DND-41 (cell line): ENCODE data around the gene PRR14.

Experiments
- ATAC-seq: fragments of 200-7000 bp; cut with Tn5 transposase; 3 replicates; pipeline ENCODE4 v1.9.1; 2021; ENCODE audit warnings: low read depth; ENCODE audit not compliant: insufficient read depth
- DNase-seq: peaks from one replicate; pipeline ENCODE4 v3.0.0-alpha.2; 2020
- H2AFZ ChIP-seq: 2 replicates; pipeline ENCODE4 v1.6.0; 2012; ENCODE audit warnings: low read depth, low read length
- H3K27ac ChIP-seq: 2 replicates; pipeline ENCODE4 v1.5.1; 2012; ENCODE audit warnings: low read length, inconsistent platforms
- H3K27me3 ChIP-seq: fragments of 200-600 bp; sonication (generic); 2 replicates; pipeline ENCODE4 v1.6.0; 2012; ENCODE audit warnings: low read length, mild to moderate bottlenecking, inconsistent platforms; ENCODE audit not compliant: insufficient read depth, poor library complexity
- H3K36me3 ChIP-seq: 2 replicates; pipeline ENCODE4 v1.5.1; 2012; ENCODE audit warnings: low read length, inconsistent platforms; ENCODE audit not compliant: insufficient read depth
- H3K4me1 ChIP-seq: 2 replicates; pipeline ENCODE4 v1.5.1; 2012; ENCODE audit warnings: mild to moderate bottlenecking, low read length; ENCODE audit not compliant: insufficient read depth
- H3K4me2 ChIP-seq: 2 replicates; pipeline ENCODE4 v1.6.0; 2012; ENCODE audit warnings: mild to moderate bottlenecking, moderate library complexity, low read length, inconsistent platforms; ENCODE audit not compliant: insufficient read depth
- H3K4me3 ChIP-seq, 2 experiments: fragments of 200-600 bp in 1 of 2; shearing (Covaris generic) in 1 of 2; 2 replicates each; pipeline ENCODE4 v1.5.1; 2012 to 2016; ENCODE audit warnings: inconsistent platforms in 2 of 2, low read length in 2 of 2, mild to moderate bottlenecking in 2 of 2, low read depth in 1 of 2, moderate library complexity in 1 of 2
- H3K79me2 ChIP-seq: 2 replicates; pipeline ENCODE4 v1.6.0; 2012; ENCODE audit warnings: low read length, inconsistent platforms; ENCODE audit not compliant: insufficient read depth
- H3K9ac ChIP-seq: 2 replicates; pipeline ENCODE4 v1.6.0; 2012; ENCODE audit warnings: low read depth, mild to moderate bottlenecking, inconsistent platforms, low read length, moderate library complexity
- H3K9me3 ChIP-seq: 2 replicates; pipeline ENCODE4 v1.5.1; 2012; ENCODE audit warnings: low read length, moderate library complexity, mild to moderate bottlenecking, inconsistent platforms; ENCODE audit not compliant: insufficient read depth, severe bottlenecking
- H4K20me1 ChIP-seq: 2 replicates; pipeline ENCODE4 v1.6.0; 2012; ENCODE audit warnings: low read length; ENCODE audit not compliant: insufficient read depth
- EZH2 ChIP-seq: IDR thresholded peaks from 3 replicates; pipeline ENCODE4 v1.6.1; 2012; ENCODE audit warnings: borderline replicate concordance, low read depth, mild to moderate bottlenecking, moderate library complexity, low read length, inconsistent platforms; ENCODE audit not compliant: severe bottlenecking
- TF ChIP-seq, protein P1 (sequence below): IDR thresholded peaks from 2 replicates; pipeline ENCODE4 v1.5.1; 2012; ENCODE audit warnings: borderline replicate concordance, low read length, moderate library complexity, mild to moderate bottlenecking; ENCODE audit not compliant: poor library complexity, severe bottlenecking; ENCODE audit errors: extremely low read depth

The PRR14 gene

DNA sequence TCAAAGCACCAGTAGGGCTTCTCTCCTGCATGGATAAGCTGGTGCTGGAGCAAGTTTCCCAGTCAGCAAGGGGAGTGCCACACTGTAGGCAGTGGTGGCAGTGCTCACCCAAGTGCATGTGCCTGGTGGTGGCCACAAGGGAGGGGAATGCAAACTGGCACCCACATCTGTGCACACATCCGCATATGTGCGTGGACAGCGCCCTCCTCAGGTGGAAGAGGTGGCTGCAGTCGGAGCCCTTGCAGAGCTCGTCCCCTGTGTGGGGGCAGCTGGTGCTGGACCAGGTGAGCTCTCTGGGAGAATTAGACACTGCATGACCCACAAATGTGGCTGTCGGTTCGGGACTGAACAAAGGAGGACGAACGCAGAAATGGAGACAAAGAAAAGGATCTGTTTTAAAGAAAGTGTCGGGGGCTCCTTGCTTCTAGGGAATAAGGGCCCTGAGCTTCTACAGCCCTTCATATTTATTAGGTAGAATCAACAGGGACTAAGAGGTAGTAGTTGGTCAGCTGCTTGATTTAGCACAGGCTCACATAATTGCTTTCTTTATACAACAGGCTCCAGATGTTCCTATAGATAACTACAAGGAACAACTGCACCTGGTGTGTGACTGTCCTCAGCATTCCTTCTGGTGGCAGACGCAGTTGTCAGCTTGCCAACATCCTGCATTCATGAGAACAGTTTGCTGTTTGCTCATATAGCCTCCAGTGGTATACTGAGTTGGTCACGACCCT, 35.2 kb upstream of the PRR14 start:
- H3K27ac ChIP-seq: no peak overlapping the region
- H4K20me1 ChIP-seq: no peaks in the 10 kb centered on the region
- H3K4me3 ChIP-seq: no peak overlapping the region
- no peak overlapping the region for H3K4me2 ChIP-seq
- H3K79me2 ChIP-seq: 0 out of 2 replicates have a peak, but pooled peaks cover under 1% of the 10 kb centered on the region
- H2AFZ ChIP-seq: no peak overlapping the region
- no peak for TF ChIP-seq EZH2
- TF ChIP-seq, protein P1, sequence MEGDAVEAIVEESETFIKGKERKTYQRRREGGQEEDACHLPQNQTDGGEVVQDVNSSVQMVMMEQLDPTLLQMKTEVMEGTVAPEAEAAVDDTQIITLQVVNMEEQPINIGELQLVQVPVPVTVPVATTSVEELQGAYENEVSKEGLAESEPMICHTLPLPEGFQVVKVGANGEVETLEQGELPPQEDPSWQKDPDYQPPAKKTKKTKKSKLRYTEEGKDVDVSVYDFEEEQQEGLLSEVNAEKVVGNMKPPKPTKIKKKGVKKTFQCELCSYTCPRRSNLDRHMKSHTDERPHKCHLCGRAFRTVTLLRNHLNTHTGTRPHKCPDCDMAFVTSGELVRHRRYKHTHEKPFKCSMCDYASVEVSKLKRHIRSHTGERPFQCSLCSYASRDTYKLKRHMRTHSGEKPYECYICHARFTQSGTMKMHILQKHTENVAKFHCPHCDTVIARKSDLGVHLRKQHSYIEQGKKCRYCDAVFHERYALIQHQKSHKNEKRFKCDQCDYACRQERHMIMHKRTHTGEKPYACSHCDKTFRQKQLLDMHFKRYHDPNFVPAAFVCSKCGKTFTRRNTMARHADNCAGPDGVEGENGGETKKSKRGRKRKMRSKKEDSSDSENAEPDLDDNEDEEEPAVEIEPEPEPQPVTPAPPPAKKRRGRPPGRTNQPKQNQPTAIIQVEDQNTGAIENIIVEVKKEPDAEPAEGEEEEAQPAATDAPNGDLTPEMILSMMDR: peak; percentile 85
- ATAC-seq (peak; percentile 60), DNase-seq (peak; percentile 72)
- no peaks in the 10 kb centered on the region for H3K9me3 ChIP-seq
- H3K36me3 ChIP-seq: no peaks in the 10 kb centered on the region
- H3K4me1 ChIP-seq: peaks cover 10% of the 10 kb centered on the region
- no peak overlapping the region for H3K9ac ChIP-seq
- H3K27me3 ChIP-seq: no peaks in the 10 kb centered on the region

- DNase-seq (no peak), ATAC-seq (no peak)
- no peak for TF ChIP-seq EZH2
- TF ChIP-seq, protein P1: no peak
- Histone ChIP-seq H3K36me3 (no peaks in the 10 kb centered on the region), H3K79me2 (no peaks in the 10 kb centered on the region), H3K4me2 (no peak overlapping the region), H3K27me3 (no peaks in the 10 kb centered on the region), H3K27ac (no peak overlapping the region), H3K4me3 (no peak overlapping the region), H3K4me1 (no peaks in the 10 kb centered on the region), H3K9ac (no peak overlapping the region), H4K20me1 (no peaks in the 10 kb centered on the region), H3K9me3 (no peaks in the 10 kb centered on the region), H2AFZ (no peak overlapping the region)
Measured at GRCh38 chr16:30619202-30619601, 31.6 kb upstream of the PRR14 start.

DNA sequence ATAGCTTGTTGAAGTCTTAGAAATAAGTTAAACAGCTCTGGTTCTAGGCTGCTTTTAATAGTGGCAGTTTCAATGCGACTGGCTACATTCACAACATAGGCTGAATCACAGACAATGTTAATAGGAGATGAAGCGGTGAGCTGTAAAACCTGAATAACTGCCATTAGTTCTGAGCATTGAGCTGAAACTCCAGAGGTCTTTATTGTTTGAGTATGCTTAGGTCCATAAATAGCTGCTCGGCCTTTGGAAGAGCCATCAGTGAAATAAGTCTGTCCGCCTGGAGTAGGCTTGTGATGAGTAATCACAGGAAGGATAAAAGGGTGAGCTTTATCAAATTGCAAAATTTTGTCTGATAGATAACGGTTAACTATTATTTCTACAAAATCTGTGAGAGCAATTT, 31.1 kb upstream of the PRR14 start:
- TF ChIP-seq, protein P1: no peak
- no peak for TF ChIP-seq EZH2
- no peak for ATAC-seq

More for the DNA sequence above, 31.1 kb upstream of the PRR14 start:
- no peak overlapping the region for H3K27ac ChIP-seq
- DNase-seq: no peak
- no peak overlapping the region for H3K4me3 ChIP-seq
- no peaks in the 10 kb centered on the region for H3K4me1 ChIP-seq
- H4K20me1 ChIP-seq: no peaks in the 10 kb centered on the region
- H3K9ac ChIP-seq: no peak overlapping the region
- H3K79me2 ChIP-seq: no peaks in the 10 kb centered on the region
- no peak overlapping the region for H3K4me2 ChIP-seq
- H3K36me3 ChIP-seq: no peaks in the 10 kb centered on the region
- H3K9me3 ChIP-seq: no peaks in the 10 kb centered on the region
- H3K27me3 ChIP-seq: no peaks in the 10 kb centered on the region
- H2AFZ ChIP-seq: no peak overlapping the region
